ENCODE data around the gene CCDC24.
A peak's percentile ranks its signal among the peaks of the same experiment; 100 is the strongest.

CCDC24 gene

DNA sequence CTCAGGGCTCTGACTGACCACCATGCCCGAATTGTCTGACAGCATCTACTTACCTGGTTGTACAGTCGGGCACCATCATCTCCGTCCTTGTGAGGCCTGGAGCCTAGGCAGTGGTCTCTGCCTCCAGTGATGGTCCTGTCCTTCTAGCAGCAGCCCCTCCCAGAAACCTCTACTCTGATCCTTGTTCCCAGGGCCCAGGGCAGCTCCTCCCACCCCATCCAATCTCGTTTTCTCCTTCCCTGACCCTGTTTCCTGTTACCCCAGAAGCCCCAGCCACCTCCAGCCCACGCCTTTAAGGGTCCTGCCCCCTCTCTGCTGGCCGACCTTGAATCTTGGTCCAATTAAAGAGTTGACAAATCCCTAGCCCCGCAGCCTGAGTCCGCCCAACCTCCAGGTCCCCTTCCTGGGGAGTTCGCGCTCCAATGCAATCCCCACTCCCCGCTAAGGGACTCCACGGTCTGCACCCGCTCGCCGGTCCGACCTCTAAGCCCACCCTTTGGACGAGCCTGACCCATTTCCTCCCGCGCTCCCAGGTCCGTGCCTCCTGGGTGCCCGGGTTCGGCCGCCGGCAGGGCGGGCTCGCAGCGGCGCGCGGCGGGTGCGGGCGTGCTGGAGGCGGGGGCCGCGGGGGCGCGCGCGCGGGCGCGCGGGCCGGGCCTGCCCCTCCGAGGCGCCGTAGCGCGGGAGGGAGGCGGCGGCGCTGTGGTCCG lies 12.7 kb upstream of the CCDC24 start, which contains the start of gene B4GALT2:
TSS of gene B4GALT2 (plus strand) at position 660 of the 710 bp plus-strand sequence. CDS start 1,951 bp downstream, outside the sequence.
- DNase-seq: peak in 8 of 10 donors; percentile 45 to 93 (median 66)
- intact Hi-C loops (cut with DNase I): no loop called here

DNA sequence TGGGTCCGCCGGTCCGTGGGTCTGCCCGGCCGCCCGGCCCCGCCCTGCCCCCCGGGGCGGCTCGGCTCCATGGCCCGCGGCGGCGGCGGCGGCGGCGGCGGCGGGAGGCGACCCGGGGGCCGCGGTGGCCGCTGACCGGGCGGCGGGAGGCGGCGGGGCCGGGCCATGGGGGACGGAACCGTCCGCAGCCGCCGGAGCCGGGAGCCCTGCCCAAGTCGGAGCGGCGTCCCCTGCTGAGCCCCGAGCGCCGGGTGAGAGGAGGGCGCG lies 12.2 kb upstream of the CCDC24 start:
- intact Hi-C loops (cut with DNase I): no loop called here
- no peak for DNase-seq

DNA sequence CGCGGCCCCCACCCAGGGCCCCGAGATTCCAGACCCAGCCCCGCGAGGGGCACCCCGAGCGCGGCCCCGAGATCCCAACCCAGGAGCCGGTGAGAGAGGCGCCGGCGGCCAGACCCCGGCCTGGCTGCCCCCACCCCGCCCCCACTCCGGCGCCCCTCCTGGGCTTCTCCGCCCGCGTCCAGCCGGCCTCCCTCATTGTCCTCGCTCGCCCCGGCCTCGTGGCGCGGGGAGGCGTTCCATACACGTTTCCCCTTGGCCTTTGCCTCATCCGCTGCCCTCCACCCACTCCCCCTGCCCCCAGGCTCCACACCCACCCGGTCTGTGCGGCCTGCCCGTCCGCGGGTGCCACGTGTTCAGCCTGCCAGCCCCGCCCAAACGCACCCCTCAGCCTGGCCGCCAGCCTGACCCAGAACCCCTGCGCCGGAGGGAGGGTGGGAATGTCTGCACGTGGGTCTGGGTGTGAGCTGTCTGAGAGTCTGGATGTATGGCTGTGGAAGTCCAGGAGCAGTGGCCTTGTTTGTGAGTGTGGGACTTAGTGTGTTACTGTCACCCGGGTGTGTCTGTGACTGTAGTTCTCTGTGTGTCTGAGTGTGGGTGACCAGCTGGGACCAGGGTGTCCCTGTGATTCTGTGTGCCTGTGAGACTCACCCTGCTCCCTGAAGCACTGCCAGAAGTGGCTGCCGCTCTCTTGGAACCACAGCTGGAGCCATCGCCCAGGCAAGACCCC lies 11.7 kb upstream of the CCDC24 start:
- DNase-seq: peak in 5 of 10 donors; percentile 35 to 89 (median 84)
- intact Hi-C loops (cut with DNase I): no loop called here

DNA sequence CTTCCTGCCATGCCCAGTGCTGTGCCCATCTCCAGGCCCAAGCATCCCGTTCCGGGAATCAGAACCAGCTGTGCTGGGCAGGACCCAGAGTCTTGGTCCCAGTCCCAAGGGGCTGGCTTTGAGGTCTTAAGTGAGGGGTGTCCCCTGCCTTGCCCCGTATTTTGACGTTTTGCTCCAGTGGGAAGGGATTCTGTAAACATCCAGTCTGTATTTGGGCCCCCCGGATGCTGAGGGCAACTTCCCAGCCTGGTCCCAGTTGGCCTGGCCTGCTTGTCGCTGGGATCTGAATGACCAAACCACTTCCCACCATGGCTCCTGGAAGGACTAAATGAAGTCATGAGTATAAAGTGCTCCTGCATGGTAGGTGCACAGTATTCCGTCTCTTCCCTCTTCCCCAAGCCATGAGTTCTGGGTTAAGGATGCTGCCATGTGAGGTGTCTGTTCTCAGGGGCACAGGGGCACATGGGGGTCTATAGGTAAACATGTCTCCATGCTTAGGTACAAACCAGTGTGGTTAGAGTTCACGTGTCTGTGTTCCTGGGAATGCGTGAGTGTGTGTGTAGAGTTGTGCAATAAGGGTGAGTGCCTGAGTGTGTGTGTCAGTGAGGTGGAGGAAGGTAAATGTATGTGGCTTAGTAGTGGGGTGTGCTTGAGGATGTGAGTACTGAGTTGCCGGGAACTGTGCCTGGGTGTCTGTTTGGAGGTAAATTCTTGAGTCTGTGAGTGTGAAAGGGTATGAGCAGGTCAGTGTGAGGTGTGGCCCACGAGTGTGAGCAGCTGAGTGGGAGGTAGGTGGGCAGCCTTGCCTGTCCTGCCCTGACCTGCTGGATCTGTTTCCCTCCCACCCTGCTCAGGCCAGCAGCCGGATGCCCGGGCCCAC lies 10.9 kb upstream of the CCDC24 start:
- peak in 1 of 10 donors; percentile 68 for DNase-seq
- intact Hi-C loops (cut with DNase I): no loop called here

DNA sequence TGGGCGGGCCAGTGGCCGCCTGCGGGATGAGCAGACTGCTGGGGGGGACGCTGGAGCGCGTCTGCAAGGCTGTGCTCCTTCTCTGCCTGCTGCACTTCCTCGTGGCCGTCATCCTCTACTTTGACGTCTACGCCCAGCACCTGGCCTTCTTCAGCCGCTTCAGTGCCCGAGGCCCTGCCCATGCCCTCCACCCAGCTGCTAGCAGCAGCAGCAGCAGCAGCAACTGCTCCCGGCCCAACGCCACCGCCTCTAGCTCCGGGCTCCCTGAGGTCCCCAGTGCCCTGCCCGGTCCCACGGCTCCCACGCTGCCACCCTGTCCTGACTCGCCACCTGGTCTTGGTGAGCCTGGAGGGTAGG lies 10.3 kb upstream of the CCDC24 start:
- DNase-seq: peak in 2 of 10 donors; percentile 66 to 83
- intact Hi-C loops (cut with DNase I): no loop called here

DNA sequence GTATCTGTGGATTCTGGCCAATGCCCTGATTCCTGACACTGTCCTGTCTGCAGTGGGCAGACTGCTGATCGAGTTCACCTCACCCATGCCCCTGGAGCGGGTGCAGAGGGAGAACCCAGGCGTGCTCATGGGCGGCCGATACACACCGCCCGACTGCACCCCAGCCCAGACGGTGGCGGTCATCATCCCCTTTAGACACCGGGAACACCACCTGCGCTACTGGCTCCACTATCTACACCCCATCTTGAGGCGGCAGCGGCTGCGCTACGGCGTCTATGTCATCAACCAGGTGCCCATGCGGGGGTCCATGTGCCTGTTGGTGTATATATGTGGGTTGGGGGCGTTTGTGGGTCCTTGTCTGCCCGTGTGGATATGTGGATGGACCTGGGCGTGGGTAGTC lies 9.8 kb upstream of the CCDC24 start:
- intact Hi-C loops (cut with DNase I): no loop called here
- DNase-seq: peak in 2 of 10 donors; percentile 47 to 52

DNA sequence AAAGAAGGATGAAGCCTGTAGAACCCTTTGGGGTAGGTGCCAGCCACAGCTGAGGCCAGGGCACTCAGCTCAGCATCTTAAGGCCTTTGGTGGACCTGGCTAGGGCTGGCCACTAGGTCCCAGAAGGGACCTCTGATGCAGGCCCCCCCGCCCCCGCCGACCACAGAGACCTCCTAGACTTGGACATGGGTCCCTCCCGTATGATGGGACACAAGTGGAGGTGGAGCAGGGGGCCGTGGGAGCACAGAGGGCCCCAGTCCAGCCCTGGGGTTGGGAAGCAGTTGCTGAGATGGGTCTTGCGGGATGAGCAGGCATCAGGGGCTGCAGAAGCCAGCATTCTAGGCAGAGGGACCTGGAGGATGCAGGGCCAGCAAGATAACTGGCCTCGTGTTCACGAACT lies 9.2 kb upstream of the CCDC24 start:
- DNase-seq: peak in 2 of 10 donors; percentile 57 to 64
- intact Hi-C loops (cut with DNase I): no loop called here

DNA sequence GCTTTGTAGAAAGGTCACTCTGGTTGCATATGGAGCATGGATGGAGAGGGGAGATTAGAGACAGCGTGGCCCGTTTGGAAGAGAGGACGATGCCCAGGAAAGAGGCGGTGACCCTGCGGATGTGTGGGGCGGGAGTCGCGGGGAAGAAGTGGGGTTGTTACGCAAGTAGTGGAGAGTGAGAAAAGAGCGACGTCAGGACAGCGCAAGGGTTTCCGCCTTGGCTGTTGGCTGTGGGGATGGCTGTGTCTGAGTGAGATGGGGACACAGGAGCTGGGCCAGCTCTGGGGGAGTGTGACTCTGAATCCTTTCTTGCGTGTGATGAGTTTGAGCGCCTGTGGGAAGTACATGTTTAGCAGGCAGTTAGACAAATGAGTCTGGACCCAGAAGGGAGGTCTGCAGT lies 8.6 kb upstream of the CCDC24 start:
- peak in 7 of 10 donors; percentile 42 to 91 (median 71) for DNase-seq
- intact Hi-C loops (cut with DNase I): no loop called here

DNA sequence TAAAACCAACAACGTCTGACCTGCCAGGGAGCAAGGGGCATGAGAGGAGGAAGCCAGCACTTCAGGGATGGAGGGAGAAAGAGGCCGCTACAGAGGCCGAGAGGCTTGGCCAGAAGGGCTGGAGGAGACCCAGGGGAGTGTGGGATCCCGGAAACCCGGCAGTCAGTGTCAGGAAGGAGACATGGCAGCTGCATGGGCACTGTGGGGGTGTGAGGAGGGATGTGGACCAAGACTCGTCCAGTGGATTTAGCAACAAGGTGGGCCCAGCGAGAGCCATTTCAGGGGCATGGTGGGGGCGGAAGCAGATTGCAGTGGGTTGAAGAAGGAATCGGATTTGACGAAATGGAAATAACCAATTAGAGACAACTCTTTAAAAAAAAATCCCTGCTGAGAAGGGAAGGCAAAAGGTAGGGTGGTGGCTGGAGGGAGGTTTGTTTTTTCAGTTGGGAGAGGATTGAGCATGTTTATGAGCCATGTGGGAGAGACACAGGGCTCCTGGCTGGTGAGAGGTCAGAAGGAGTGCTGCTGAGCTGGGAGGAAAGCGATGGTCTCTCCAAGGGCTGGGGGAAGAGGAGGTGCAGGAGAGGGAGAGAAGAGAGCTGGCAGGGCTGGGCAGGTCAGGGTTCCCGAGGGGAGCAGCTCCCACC lies 8.0 kb upstream of the CCDC24 start:
- peak in 2 of 10 donors; percentile 82 for DNase-seq
- intact Hi-C loops (cut with DNase I): no loop called here

DNA sequence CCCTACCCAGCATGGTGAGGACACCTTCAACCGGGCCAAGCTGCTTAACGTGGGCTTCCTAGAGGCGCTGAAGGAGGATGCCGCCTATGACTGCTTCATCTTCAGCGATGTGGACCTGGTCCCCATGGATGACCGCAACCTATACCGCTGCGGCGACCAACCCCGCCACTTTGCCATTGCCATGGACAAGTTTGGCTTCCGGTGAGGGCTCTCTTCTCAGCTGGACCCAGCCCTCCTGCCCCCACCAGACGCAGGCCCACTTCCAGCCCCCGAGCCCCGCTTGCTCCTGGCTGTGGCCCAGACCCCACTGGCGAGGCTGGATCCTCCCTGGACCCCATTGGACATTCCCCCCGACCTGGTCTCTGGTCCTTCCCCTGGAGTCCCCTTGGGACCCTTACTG lies 6.5 kb upstream of the CCDC24 start:
- intact Hi-C loops (cut with DNase I): no loop called here
- peak in 1 of 10 donors; percentile 34 for DNase-seq

DNA sequence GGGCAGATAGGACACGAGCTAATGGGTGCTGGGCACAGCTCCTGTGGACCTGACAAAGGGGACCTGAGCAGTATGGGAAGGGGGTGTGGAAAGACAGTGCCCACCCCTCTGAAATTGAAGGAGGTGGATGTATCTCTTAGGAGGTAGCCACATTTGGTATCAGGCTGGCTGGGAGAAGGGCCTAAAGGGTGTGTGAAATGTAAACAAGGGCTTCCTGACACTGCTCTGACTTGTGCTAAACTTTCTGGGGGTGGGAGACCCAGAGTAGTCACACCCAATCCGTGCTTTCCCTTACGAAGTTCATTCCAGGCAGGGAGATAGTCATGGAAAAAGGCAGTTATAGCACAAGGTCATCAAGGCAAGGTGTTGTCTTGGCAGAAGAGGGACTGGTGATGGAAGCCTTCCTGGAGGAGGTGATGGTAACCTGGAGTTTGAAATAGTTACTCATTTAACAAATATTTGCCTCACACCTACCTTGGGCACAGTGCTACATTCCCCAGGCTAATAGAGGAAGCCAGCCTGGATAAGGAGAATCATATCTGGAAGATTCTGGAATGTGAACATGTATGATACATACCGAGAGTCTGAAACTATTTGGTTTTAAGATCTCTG lies 5.3 kb upstream of the CCDC24 start:
- DNase-seq: no peak
- intact Hi-C loops (cut with DNase I): no loop called here

DNA sequence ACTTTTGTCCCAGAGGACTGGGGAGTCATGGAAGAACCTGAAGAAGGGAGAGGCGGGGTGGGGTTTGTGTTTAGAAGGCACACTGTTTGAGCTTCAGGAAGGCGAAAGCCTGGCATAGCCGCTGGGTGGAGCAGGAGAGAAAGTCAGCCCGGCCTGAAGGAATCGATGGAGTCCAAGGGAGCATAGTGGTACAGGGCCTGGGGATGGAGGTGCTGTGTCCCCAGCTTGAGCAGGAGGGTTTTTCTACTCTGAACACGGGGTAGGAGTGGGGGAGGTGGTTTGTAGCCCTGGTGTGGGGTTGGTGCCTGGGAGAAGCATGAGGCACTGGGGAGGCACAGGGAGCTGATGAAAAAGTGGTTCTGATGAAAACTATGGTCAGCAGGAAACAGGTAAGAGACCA lies 4.7 kb upstream of the CCDC24 start:
- no peak for DNase-seq
- intact Hi-C loops (cut with DNase I): no loop called here

DNA sequence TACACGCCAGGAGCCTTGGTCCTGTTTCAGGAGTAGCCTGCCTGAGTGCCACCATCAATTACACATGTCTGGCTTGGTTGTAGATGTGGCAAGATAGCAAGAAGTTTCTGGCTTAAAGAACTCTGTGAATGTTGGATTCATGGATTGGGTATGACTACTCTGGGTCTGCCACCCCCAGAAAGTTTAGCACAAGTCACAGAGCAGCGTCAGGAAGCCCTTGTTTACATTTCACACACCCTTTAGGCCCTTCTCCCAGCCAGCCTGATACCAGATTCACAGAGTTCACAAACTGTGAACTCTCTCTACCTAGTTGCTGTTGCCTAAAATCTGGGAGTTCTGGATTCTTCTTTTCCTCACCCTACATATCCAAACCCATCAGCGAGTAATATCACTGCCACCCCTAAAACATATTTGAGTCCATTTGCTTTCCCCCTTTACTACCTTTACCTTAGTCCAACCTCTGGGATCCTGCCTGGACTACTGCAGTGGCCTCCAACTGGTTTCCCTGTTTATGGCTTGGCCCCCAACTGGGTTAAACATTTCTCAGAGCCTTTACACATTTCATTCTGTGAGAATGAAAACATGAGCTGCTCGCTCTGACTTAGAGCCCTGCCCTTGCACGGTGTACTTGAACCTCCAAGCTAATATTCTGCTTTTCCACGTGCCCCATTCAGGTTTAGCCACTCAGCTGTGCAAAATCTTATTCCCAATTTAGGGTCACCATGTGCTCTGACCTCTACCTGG lies 4.1 kb upstream of the CCDC24 start:
- peak in 1 of 10 donors; percentile 1 for DNase-seq
- intact Hi-C loops (cut with DNase I): no loop called here

DNA sequence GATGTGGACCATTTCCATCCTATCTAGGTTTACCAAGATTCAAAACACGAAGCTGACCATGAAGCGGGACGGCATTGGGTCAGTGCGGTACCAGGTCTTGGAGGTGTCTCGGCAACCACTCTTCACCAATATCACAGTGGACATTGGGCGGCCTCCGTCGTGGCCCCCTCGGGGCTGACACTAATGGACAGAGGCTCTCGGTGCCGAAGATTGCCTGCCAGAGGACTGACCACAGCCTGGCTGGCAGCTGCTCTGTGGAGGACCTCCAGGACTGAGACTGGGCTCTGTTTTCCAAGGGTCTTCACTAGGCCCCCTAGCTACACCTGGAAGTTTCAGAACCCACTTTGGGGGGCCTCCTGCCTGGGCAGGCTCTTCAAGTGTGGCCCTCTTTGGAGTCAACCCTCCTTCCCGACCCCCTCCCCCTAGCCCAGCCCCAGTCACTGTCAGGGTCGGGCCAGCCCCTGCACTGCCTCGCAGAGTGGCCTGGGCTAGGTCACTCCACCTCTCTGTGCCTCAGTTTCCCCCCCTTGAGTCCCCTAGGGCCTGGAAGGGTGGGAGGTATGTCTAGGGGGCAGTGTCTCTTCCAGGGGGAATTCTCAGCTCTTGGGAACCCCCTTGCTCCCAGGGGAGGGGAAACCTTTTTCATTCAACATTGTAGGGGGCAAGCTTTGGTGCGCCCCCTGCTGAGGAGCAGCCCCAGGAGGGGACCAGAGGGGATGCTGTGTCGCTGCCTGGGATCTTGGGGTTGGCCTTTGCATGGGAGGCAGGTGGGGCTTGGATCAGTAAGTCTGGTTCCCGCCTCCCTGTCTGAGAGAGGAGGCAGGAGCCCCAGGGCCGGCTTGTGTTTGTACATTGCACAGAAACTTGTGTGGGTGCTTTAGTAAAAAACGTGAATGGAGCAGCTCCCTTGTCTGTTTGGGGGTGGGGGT lies 864 bp upstream of the CCDC24 start:
- DNase-seq: no peak
- intact Hi-C loops (cut with DNase I): no loop called here

DNA sequence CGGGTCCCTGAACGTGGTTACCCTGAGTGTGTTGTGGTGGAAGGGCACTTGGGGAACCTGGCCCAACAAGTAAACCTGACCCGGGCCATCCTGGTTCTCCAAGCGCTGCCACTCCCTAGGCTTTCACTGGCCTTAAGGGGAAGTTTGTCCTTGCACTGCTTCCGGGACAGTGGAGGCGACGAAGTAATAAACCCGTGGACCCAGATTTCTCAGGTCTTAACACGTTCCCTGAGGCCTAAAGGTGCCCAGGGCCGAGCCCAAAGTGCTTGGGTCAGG lies 261 bp upstream of the CCDC24 start:
- no peak for DNase-seq
- intact Hi-C loops (cut with DNase I): no loop called here

DNA sequence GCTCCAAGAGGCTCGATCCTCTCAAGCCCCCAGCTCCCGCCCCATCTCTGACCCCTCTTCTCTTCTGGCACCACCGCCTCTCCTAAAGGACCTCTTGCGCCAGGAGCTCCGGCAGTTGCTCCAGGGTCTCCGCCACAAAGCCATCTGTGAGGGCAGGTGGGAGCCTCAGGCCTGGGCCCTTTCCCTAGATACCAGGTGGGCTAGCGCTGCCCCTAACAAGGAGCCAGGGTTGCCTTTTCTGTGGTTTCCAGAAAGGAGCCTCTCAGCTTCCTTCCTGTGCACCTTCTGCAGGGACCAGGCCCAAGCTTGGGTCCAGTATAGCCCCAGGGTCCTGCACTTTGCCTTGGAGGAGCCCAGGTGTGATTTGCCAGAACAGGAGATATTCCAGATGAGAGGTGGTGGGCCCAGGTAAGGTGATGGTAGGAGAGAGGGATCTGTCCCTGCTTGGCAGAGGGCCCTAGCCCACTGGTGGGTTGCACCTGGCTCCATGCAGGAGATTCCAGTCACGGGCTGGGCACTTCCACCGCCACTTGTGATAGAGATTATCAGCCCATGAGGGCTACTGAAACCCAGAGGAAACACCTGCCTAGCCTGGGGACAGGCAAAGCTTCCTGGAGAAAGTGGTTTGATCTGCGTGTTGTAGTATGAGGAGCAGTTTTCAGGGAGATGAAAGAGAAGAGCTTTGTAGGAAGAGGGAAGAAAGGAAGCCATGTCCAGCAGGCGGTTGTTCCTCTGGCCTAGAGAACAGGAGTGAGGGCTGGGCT lies 1.0 kb downstream of the CCDC24 start:
- DNase-seq: no peak
- intact Hi-C loops (cut with DNase I): no loop called here

DNA sequence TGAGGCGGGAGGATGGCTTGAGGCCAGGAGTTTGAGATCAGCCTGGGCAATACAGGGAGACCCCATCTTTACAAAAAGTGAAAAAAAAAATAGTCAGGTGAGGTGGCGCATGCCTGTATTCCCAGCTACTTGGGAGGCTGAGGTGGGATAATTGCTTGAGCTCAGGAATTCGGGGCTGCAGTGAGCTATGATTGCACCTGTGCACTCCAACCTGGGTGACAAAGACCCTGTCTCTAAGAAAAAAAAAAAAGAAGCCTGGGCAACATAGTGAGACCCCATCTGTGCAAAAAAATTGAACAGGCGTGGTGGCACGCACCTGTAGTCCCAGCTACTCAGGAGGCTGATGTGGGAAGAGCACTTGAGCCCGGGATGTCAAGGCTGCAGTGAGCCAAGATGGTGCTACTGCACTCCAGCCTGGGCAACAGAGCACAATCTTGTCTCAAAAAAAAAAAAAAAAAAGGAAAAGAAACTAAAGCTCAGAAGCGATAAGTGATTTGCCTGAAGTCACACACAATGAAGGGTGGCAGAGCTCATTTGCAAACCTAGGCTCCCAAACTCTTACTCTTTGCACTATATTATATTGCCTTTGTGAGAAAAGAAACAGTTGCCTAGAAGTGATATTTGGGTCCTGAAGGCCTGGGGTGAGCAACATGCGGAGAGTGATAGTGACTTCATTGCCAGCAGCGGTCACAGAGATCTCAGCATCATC lies 2.0 kb downstream of the CCDC24 start:
- no peak for DNase-seq

DNA sequence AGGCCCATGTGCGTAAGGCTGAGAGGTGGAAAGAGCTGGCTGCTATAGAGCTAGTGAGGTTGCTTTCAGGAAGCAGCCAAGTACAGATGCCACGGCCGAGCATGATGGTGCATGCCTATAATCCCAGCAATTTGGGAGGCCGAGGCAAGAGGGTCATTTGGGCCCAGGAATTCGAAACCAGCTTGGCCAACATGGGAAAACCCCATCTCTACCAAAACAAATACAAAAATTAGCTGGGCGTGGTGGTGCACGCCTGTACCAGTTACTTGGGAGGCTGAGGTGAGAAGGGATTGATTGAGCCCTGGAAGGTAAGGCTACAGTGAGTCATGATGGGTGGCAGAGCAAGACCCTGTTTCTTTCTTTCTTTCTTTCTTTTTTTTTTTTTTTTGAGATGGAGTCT lies 2.7 kb downstream of the CCDC24 start:
- intact Hi-C loops (cut with DNase I): no loop called here
- DNase-seq: no peak

More for the DNA sequence above, 2.0 kb downstream of the CCDC24 start:
- intact Hi-C loops (cut with DNase I): no loop called here
